NCI-H2081 (cell line): Measurements from ENCODE around the gene CTNND2.
A peak's percentile ranks its signal among the peaks of the same experiment; 100 is the strongest.

Experiments
- DNase-seq, 2 experiments: peaks; one replicate each; lab custom pipeline; 2025; lab: John Stamatoyannopoulos, UW

The CTNND2 gene

DNA sequence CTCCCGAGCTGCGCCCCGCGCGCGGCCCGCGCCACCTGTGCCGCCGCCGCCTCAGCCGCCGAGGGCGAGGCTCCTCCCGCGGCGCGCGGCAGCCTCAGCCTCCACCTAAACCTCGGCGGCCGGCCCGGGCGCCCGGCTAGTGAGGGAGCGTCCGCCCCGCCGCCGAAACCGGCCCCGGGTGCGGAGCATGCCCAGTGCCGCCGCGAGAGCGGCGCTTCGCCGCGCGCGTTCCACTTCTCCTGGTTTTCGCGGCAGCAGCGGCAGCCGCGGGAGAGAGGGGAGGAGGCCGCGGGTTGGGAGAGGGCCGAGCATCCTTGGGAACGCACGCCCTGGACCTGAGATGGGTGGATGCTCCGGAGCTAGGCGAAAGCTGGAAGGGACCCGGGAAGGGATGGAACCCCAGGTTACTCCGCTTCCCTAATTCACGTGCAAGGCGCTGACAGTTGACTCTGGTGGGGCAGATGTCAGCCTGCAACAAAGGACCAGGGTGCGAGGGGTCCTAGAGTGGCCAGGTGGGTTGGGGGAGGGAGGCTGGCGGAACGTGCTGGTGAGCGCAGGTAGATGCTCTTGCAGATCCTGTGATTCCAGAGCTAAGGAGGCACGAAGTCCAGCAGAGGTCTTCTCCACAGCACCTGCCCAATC lies at the start of gene CTNND2:
Gene CTNND2 (minus strand): TSS at position 182 of the 642 bp plus-strand sequence. CDS start 593 bp downstream, outside the sequence.
- DNase-seq: peak; percentile 93 to 96

DNA sequence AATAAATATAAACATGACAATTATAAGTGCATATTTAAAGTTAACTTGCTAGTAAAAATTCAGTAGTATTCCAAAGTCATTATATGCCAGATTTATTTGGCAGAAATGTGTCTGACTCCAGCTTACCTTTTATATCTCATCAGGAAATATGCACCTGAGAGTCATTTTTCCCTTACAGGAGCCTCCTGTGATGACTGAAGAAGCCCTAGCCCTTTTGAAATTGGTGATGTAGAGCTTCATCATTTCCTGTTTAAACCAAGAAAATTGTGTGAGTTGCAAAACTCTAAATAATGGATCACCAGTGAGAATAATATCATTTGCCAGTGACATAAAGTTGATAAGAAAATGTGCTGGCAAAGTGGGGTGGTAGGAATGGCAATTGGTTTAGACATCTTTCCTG lies 42.1 kb upstream of the CTNND2 start:
- DNase-seq: no peak

- no peak for DNase-seq
Measured at GRCh38 chr5:11941566-11941965, 37.3 kb upstream of the CTNND2 start.

- no peak for DNase-seq
Measured at GRCh38 chr5:11931638-11932037, 27.4 kb upstream of the CTNND2 start.

GRCh38 chr5:11928909-11929308 lies 24.7 kb upstream of the CTNND2 start:
- no peak for DNase-seq

- no peak for DNase-seq
Measured at GRCh38 chr5:11925701-11926100, 21.5 kb upstream of the CTNND2 start.

DNA sequence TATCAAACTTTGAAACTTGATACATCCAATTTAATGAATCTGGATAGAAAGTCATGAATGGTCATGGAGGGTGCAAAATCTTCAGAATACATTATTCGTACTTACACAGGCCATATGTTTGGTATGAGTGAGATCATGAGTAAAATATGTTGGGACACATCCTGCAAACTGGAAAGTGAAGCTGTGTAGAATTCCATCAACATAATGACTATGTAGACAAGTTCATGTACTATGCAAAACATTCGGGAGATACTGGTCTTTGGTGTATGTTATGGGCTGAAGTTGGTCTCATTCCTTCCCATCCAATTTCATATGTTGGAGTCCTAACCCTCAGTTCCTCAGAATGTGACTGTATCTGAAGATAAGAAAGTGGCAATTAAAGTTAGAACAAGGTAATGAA lies 18.1 kb upstream of the CTNND2 start:
- DNase-seq: no peak

DNA sequence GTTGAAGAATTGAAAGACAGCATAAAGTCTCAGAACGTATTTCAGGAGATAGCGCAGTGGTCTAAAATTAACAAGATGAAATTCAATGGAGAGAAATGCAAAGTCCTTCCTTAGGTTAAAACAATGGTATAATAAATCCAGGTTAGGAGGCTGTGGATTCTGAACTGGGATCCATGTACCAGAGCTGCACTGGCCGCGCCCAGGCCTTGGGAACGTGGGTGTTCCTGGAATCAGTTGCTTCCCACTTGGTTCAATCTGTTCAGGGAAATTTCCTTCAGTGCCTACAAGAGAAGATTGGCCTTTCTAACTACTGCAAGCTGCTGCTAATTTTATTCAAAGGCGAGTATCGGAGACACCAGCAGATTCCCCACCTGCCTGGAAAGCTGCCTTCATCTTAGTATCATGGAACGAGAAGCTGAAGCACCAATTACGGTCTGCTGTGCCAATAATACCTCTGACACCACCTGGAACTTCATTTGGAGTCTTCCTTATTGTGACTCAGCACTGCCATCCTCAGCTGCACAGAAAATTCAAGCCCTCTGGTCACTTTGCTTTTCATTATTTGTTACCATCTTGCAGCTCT lies 14.3 kb upstream of the CTNND2 start:
- peak in 1 of 2 experiments; percentile 42 for DNase-seq

GRCh38 chr5:11909471-11909870 lies 5.2 kb upstream of the CTNND2 start:
- no peak for DNase-seq

DNA sequence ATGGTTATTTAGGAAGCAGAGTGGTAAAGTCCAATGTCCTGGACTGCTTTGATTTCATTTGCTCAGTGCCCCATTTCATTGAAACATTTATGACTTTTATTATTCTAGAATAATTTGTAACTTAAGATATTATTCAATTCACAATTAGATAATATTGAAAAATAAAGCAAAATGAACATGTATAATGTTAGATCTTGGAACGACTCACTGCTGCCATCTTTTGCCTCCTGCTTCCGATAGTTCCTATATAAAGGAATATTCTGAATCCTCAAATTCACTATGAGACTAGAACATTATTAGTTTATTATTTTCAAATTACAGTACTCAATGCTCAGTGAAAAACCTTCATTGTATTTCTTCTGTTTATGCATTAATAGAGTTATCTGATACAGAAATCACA lies 2.3 kb upstream of the CTNND2 start:
- no peak for DNase-seq

DNA sequence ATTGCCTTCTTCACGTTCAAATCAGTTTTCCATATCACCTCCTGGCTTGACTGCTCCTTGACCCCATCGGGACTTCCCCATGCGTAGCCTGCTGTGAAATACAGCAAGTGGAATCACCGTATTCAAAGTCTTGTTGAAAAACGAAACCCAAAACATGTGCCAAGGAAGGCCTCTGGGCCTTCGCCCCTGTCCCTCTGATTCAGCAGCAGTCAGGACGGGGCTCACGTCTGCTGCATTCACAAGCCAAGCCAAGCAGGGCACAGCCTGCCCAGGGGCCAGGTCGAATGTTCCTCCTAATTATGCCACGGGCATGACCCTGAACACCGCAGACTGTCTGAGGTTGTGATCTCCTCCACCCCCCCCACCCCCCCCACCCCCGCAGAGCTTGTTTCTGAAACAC lies 960 bp upstream of the CTNND2 start:
- DNase-seq: no peak

GRCh38 chr5:11903614-11904264 lies 507 bp downstream of the CTNND2 start:
- DNase-seq: peak; percentile 81 to 89

DNA sequence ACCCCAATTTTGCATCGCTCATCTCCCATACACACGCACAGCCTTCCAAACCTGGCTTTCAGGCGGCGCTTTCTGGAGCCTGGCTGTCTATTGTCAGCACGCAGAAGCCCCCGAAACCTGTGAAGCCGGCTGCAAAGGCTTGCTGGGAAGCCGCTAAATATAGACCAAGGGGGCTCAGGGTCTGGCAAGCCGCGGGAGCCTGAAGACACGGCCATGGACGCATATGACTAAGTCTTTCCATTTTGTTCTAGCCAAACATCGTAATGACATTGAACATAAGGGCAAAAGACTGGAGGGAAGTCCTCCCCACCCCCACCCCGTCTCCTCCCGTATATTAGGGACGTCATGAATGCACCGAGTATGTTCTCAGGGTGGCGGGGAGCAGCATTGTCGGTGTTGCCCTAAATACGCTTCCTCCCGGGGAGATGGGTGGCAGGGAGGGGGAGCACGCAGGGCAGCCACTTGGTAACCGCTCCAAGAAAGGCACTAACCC lies 1.1 kb downstream of the CTNND2 start:
- peak; percentile 66 to 71 for DNase-seq

- DNase-seq: no peak
Measured at GRCh38 chr5:11902201-11902619, 2.0 kb downstream of the CTNND2 start.

DNA sequence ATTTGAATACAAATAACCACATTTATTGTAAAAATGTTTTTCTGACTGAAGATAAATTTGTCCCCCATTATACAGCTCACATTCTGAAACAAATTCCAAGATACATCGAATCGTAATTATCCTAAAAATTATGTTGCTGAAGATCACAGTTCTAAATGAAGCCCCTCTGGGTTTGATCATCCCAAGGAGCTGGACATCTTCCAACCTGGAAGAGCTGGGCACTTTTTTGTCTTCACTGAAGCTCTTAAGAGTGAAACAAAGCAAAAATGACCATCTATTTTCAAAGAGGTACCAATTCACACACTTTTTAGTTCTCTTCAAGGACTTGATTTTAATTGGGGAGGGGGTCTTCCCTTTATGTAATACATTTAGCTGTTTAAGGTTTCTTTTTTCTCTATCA lies 5.5 kb downstream of the CTNND2 start:
- DNase-seq: no peak

- no peak for DNase-seq
Measured at GRCh38 chr5:11897781-11898180, 6.5 kb downstream of the CTNND2 start.

GRCh38 chr5:11894992-11895391 lies 9.3 kb downstream of the CTNND2 start:
- peak in 1 of 2 experiments; percentile 48 for DNase-seq

GRCh38 chr5:11892832-11893231 lies 11.4 kb downstream of the CTNND2 start:
- DNase-seq: no peak

GRCh38 chr5:11890777-11891176 lies 13.5 kb downstream of the CTNND2 start:
- DNase-seq: no peak

- no peak for DNase-seq
Measured at GRCh38 chr5:11888221-11888620, 16.0 kb downstream of the CTNND2 start.

DNA sequence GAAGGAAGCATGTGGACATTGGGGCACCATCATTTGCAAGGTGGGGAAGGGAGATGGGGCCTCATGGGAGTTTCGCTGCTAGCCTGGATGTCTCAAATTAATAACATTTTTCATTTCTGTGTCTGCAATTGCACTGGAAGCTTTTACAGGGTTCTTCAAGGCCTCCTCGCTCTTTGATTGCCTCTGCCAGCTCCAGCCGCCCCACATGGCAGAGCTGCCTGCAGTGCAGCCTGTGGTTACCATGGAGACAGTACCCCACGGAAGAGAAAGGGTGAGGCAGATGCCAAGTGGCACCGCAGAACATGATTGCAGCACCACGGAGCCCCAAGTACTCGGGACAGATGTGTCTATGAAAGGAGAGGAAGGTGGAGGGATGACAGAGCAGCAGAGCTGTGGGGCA lies 25.4 kb downstream of the CTNND2 start:
- DNase-seq: peak; percentile 45 to 63

GRCh38 chr5:11873587-11873986 lies 30.7 kb downstream of the CTNND2 start:
- no peak for DNase-seq

DNA sequence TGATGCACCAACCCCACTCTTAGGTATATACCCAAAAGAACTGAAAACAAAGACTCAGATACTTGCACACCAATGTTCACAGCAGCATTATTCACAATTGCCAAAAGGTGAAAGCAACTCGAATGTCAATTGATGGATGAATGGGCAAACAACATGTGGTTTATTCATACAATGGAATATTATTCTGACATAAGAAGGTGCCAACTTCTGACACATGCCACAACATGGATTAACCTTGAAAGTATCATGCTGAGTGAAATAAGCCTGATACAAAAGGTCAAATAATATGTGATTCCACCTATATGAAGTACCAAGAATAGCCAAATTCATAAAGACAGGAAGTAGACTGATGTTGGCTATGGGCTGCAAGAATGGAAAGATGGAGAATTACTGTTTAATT lies 35.0 kb downstream of the CTNND2 start:
- no peak for DNase-seq
